Measurements from ENCODE around the gene AP2A1.

GRCh38 chr19:49811328-49811727, 44.5 kb downstream of the AP2A1 start:
- TF ChIP-seq POLR2A (IDR thresholded peaks at IDR 0.05) (no peak), CTCF (IDR thresholded peaks at IDR 0.05) (no peak), EP300 (IDR thresholded peaks at IDR 0.05) (no peak), POLR2AphosphoS5 (IDR thresholded peaks at IDR 0.05) (no peak)

All from gastroesophageal sphincter (tissue), 3 donors.